ENCODE measurements around the gene MED27. TPM values are rescaled to one million over a fixed set of nuclear protein-coding genes. Genes with fewer than 3 reads are reported as not detected.

Gene MED27
- total RNA-seq, 1 donor from 2014 or later: 34.5 TPM

- no peaks in the 10 kb centered on the region for H3K27me3 ChIP-seq (ENCODE audit: control insufficient read depth, insufficient read depth, low read length)
- TF ChIP-seq CTCF (IDR thresholded peaks at IDR 0.05; ENCODE audit: insufficient read depth, low read length, poor library complexity, severe bottlenecking): no peak
- H3K4me3 ChIP-seq (ENCODE audit: low read depth, low read length): no peak overlapping the region
- DNase-seq (ENCODE audit: low read depth): no peak
- H3K36me3 ChIP-seq (ENCODE audit: control insufficient read depth, insufficient read depth, low read length): no peaks in the 10 kb centered on the region
These were observed 93.1 kb downstream of the MED27 start for GRCh38 chr9:131986576-131986975.

GRCh38 chr9:131986089-131986488, 93.6 kb downstream of the MED27 start:
- no peaks in the 10 kb centered on the region for H3K36me3 ChIP-seq (ENCODE audit: control insufficient read depth, insufficient read depth, low read length)
- TF ChIP-seq CTCF (IDR thresholded peaks at IDR 0.05; ENCODE audit: insufficient read depth, low read length, poor library complexity, severe bottlenecking): no peak
- H3K4me3 ChIP-seq (ENCODE audit: low read depth, low read length): no peak overlapping the region
- DNase-seq (ENCODE audit: low read depth): no peak
- no peaks in the 10 kb centered on the region for H3K27me3 ChIP-seq (ENCODE audit: control insufficient read depth, insufficient read depth, low read length)

- no peak for TF ChIP-seq CTCF (IDR thresholded peaks at IDR 0.05; ENCODE audit: insufficient read depth, low read length, poor library complexity, severe bottlenecking)
- Histone ChIP-seq H3K4me3 (ENCODE audit: low read depth, low read length) (no peak overlapping the region), H3K36me3 (ENCODE audit: control insufficient read depth, insufficient read depth, low read length) (no peaks in the 10 kb centered on the region), H3K27me3 (ENCODE audit: control insufficient read depth, insufficient read depth, low read length) (no peaks in the 10 kb centered on the region)
- no peak for DNase-seq (ENCODE audit: low read depth)
These were observed 95.1 kb downstream of the MED27 start for GRCh38 chr9:131984564-131984963.

GRCh38 chr9:131982671-131983239, 96.9 kb downstream of the MED27 start:
- no peaks in the 10 kb centered on the region for H3K27me3 ChIP-seq (ENCODE audit: control insufficient read depth, insufficient read depth, low read length)
- no peaks in the 10 kb centered on the region for H3K36me3 ChIP-seq (ENCODE audit: control insufficient read depth, insufficient read depth, low read length)
- TF ChIP-seq CTCF (IDR thresholded peaks at IDR 0.05; ENCODE audit: insufficient read depth, low read length, poor library complexity, severe bottlenecking): no peak
- peak; percentile 31 for DNase-seq (ENCODE audit: low read depth)
- no peak overlapping the region for H3K4me3 ChIP-seq (ENCODE audit: low read depth, low read length)

GRCh38 chr9:131982102-131982501, 97.6 kb downstream of the MED27 start:
- H3K27me3 ChIP-seq (ENCODE audit: control insufficient read depth, insufficient read depth, low read length): no peaks in the 10 kb centered on the region
- no peak for TF ChIP-seq CTCF (IDR thresholded peaks at IDR 0.05; ENCODE audit: insufficient read depth, low read length, poor library complexity, severe bottlenecking)
- no peaks in the 10 kb centered on the region for H3K36me3 ChIP-seq (ENCODE audit: control insufficient read depth, insufficient read depth, low read length)
- no peak for DNase-seq (ENCODE audit: low read depth)
- no peak overlapping the region for H3K4me3 ChIP-seq (ENCODE audit: low read depth, low read length)

GRCh38 chr9:131981116-131981776, 98.4 kb downstream of the MED27 start:
- no peak for DNase-seq (ENCODE audit: low read depth)
- Histone ChIP-seq H3K4me3 (ENCODE audit: low read depth, low read length) (no peak overlapping the region), H3K36me3 (ENCODE audit: control insufficient read depth, insufficient read depth, low read length) (no peaks in the 10 kb centered on the region), H3K27me3 (ENCODE audit: control insufficient read depth, insufficient read depth, low read length) (no peaks in the 10 kb centered on the region)
- TF ChIP-seq CTCF (IDR thresholded peaks at IDR 0.05; ENCODE audit: insufficient read depth, low read length, poor library complexity, severe bottlenecking): no peak

Measured in kidney epithelial cell (primary cell).